DOHH2 (cell line): ENCODE measurements around the gene SLC30A10.

ENCODE experiments used
- EZH2phosphoT487 ChIP-seq: fragments of 200-600 bp; sonication (generic); IDR thresholded peaks from 2 replicates; pipeline ENCODE4 v1.6.1; 2017; ENCODE audit warnings: borderline replicate concordance, mild to moderate bottlenecking, antibody characterized with exemption, low read length, moderate library complexity, mixed read lengths
- TF ChIP-seq, protein P1 (sequence below): fragments of 200-600 bp; sonication (generic); IDR thresholded peaks from one replicate; pipeline ENCODE4 v1.5.1; 2014; ENCODE audit warnings: antibody characterized with exemption, mild to moderate bottlenecking, low read depth, low read length; ENCODE audit not compliant: poor library complexity, severe bottlenecking

GRCh38 chr1:219897914-219898313 lies 30.4 kb downstream of the SLC30A10 start:
- TF ChIP-seq, protein P1, sequence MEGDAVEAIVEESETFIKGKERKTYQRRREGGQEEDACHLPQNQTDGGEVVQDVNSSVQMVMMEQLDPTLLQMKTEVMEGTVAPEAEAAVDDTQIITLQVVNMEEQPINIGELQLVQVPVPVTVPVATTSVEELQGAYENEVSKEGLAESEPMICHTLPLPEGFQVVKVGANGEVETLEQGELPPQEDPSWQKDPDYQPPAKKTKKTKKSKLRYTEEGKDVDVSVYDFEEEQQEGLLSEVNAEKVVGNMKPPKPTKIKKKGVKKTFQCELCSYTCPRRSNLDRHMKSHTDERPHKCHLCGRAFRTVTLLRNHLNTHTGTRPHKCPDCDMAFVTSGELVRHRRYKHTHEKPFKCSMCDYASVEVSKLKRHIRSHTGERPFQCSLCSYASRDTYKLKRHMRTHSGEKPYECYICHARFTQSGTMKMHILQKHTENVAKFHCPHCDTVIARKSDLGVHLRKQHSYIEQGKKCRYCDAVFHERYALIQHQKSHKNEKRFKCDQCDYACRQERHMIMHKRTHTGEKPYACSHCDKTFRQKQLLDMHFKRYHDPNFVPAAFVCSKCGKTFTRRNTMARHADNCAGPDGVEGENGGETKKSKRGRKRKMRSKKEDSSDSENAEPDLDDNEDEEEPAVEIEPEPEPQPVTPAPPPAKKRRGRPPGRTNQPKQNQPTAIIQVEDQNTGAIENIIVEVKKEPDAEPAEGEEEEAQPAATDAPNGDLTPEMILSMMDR, result no peak
- TF ChIP-seq EZH2phosphoT487, result no peak
